GM21717 (cell line): Measurements from ENCODE around the gene RUFY4.
"Not testable (repeated sequence)": the region's sequence is repeated elsewhere in the genome, so short reads cannot be mapped to it uniquely, and the experiment has no call there.

Experiments used
- ATAC-seq: cut with Tn5 transposase; IDR thresholded peaks from one replicate; pipeline ENCODE4 v1.9.1; 2021; ENCODE audit warnings: mild to moderate bottlenecking, moderate library complexity; ENCODE audit not compliant: unreplicated experiment

The RUFY4 gene

GRCh38 chr2:218081695-218082094, 12.6 kb downstream of the RUFY4 start:
- ATAC-seq = no peak

- no peak for ATAC-seq
These were observed 13.7 kb downstream of the RUFY4 start for GRCh38 chr2:218082586-218083351.

- no peak for ATAC-seq
These were observed 14.3 kb downstream of the RUFY4 start for GRCh38 chr2:218083352-218083676.

- no peak for ATAC-seq
These were observed 17.4 kb downstream of the RUFY4 start for GRCh38 chr2:218086478-218086877.

- ATAC-seq = no peak
These were observed 20.2 kb downstream of the RUFY4 start for GRCh38 chr2:218089259-218089658.

GRCh38 chr2:218091746-218092145, 22.7 kb downstream of the RUFY4 start:
- no peak for ATAC-seq

- ATAC-seq = no peak
These were observed 24.8 kb downstream of the RUFY4 start for GRCh38 chr2:218093879-218094278.

GRCh38 chr2:218095853-218096252, 26.8 kb downstream of the RUFY4 start:
- ATAC-seq = no peak

- ATAC-seq = no peak
These were observed 28.9 kb downstream of the RUFY4 start for GRCh38 chr2:218097975-218098374.

GRCh38 chr2:218108834-218109233, 39.8 kb downstream of the RUFY4 start:
- not testable (repeated sequence) for ATAC-seq

GRCh38 chr2:218121789-218122188, 52.7 kb downstream of the RUFY4 start:
- not testable (repeated sequence) for ATAC-seq

- ATAC-seq = not testable (repeated sequence)
These were observed 53.2 kb downstream of the RUFY4 start for GRCh38 chr2:218122286-218122685.

GRCh38 chr2:218123986-218124385, 54.9 kb downstream of the RUFY4 start:
- ATAC-seq = no peak

- no peak for ATAC-seq
These were observed 56.0 kb downstream of the RUFY4 start for GRCh38 chr2:218125095-218125494.

GRCh38 chr2:218125626-218126080, 56.6 kb downstream of the RUFY4 start, which contains the start of gene CXCR2:
TSS of gene CXCR2 (plus strand) at chr2:218126028. CDS start at chr2:218134802, 8,774 bp downstream.
- ATAC-seq = no peak

- no peak for ATAC-seq
These were observed 58.9 kb downstream of the RUFY4 start for GRCh38 chr2:218127929-218128455.

GRCh38 chr2:218128781-218129457, 59.9 kb downstream of the RUFY4 start:
- no peak for ATAC-seq

GRCh38 chr2:218129458-218130135, 60.5 kb downstream of the RUFY4 start:
- ATAC-seq = no peak

GRCh38 chr2:218130377-218130776, 61.3 kb downstream of the RUFY4 start:
- no peak for ATAC-seq

- ATAC-seq = no peak
These were observed 61.8 kb downstream of the RUFY4 start for GRCh38 chr2:218130822-218131221.

- no peak for ATAC-seq
These were observed 68.5 kb downstream of the RUFY4 start for GRCh38 chr2:218137514-218137913.
